GM21367 (cell line): ENCODE measurements around the gene ATP5PF.
"Not testable (repeated sequence)": the region's sequence is repeated elsewhere in the genome, so short reads cannot be mapped to it uniquely, and the experiment has no call there.

Experiments used
- ATAC-seq: cut with Tn5 transposase; IDR thresholded peaks from one replicate; pipeline ENCODE4 v1.9.1; 2021; ENCODE audit not compliant: unreplicated experiment

ATP5PF gene

DNA sequence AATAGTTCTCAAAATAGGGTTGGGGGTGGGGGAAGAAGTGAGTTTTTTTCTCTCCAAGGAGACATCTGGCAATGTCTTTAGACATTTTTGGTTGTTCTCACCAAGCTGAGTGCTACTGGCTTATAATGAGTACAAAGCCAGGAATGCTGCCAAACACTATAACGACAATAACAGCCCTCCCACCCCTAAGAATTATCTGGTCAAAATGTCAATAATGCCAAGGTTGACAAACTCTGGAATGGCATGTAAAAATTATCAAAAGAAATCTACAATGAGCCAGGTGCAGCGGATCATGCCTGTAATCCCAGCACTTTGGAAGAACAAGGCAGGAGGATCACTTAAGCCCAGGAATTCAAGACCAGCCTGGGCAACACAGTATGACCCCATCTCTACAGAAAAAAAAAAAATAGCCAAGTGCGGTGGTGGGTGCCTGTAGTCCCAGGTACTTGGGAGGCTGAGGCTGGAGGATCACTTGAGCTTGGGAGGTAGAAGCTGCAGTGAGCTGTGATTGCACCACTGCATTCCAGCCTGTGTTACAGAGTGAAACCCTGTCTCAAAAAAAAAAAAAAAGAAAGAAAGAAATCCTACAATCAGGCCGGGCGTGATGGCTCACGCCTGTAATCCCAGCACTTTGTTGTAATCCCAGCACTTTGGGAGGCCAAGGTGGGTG lies 2.5 kb downstream of the ATP5PF start:
- no peak for ATAC-seq

DNA sequence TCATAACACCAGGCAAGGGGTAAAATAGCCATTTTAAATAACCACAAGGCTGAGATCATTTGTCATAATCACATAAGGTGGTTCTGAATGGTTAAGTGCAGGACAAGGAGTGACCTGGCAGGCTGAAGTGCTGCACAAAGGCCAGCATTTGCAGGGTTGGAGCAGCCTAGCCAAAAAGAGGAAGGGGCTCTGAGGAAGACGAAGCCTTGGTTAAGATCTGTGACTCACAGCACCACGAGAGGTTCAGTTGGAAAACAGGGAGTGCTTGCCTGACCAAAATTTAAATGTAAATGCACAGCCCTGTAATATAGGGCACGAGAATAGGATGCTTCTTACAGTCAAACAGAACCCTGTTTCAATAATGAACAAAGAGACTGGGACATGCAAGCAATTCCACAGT lies 12.1 kb downstream of the ATP5PF start:
- no peak for ATAC-seq

DNA sequence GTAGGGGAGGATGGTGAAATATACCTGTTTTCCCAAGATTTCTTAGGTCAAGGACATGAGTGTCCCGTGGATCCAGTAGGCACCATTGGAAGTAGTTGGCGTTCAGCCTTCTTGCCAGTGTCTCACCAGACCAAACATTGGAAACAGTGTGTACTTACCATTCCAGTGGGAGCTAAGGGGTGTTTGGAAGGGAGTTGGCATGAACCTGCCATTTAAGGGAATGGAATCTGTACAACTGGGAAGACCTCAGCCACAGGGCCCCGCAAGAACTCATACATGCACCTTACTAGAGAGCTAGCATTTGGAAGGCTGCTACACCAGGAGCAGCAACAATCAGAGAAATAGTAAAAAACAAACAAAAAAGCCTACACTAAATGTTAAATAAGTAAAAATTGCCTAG lies 12.7 kb downstream of the ATP5PF start:
- ATAC-seq = no peak

DNA sequence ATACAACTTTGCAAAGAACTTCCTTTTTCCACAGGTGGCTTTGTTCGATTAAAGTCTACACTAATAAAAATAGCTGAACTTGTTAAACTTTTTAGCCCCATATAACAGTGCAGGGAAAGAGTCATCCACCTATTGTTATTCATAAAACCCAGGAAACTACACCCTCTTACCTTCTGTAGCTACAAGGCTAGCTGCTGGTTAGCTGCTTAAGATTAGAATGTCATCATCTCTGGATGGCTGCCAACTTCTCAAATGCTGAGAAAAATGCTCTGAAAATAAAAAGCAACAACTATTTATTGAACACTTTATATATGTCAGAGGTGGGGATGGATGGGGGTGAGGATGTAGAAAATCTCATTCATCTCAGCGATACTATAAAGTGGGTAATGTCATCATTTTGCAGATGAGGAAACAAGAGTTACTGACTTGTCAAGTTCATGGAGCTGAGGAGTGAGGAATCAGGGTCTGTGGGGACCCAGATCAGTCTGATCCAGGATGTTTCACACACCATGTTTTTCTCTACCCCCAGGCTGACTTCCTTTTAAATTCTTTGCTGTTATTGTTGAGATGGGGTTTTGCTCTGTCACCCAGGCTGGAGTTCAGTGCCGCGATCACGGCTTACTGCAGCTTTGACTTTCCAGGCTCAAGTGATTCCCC lies 17.1 kb downstream of the ATP5PF start:
- no peak for ATAC-seq

DNA sequence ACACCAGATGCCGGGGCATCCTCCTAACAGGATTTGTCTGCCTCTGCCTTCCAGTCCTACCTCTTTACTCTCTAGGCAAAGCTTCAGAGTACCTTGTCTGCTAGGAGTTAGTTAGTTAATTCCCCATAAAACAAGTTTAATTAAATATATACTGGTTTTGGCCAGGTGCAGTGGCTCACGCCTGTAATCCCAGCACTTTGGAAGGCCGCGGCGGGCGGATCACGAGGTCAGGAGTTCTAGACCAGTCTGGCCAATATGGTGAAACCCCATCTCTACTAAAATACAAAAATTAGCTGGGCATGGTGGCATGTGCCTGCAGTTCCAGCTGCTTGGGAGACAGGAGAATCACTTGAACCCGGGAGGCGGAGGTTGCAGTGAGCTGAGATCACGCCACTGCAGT lies 20.6 kb downstream of the ATP5PF start:
- not testable (repeated sequence) for ATAC-seq

DNA sequence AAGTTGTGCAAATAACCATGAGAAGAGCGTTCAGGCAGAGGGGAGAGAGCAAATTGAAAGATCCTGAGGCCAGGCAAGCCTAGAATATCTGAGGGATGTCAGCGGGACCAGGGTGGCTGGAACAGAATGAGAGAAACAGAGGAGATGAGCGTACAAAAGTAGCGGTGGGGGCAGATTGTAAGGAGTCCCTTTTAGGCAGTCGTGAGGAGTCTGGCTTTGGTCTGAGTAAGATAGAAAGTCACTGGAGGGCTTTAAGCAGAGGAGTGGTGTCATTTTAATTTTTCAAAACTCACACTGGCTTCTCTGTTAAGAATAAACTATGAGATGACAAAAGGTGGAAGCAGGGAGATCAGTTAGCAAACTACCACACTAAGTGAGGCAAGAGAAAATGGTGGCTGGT lies 24.2 kb downstream of the ATP5PF start:
- no peak for ATAC-seq

DNA sequence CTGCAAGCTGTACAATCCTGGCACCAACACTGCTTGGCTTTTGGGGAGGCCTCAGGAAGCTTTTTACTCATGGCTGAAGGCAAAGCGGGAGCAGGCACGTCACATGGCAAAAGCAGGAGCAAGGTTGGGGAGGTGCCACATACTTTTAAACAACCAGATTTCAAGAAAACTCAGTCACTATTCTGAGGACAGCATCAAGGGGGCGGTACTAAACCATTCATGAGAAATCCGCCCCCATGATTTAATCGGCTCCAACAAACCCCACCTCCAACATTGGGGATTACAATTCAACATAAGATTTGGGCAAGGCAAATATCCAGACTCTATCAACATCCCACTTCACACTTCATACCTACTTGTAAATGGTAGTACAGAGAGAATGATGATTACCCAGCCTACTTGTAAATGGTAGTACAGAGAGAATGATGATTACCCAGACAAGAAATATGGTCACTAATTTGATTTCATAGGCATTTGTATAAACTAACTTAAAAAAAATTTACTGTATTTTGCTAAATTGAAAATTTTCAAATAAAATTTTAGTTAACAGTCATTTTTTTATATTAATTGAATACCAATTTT lies 24.9 kb downstream of the ATP5PF start:
- no peak for ATAC-seq

DNA sequence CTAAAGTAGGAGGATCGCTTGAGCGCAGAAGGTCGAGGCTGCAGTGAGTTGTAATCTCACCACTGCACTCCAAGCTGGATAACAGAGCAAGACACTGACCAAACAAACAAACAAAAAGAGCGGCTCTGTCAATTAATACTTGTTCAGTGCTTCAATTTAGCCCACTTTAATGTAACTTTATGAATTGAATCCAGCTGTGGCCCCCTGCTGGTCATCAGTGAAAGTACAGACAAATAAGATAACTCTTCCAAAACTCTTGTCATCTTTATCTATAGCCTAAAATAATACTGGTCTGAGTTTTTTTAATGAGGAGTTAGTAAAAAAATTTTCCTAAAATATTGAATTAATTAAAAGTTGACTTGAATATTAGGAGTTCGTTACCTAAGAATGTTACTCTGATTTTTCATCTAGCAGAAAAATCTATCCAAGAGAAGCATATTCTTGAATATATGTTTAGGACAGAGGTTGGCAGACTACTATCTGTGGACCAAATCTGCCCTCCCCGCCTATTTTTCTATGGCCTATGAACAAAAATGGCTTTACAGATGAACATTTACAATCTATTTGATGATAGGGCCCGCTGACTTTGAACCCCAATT lies 26.1 kb downstream of the ATP5PF start:
- ATAC-seq = no peak

DNA sequence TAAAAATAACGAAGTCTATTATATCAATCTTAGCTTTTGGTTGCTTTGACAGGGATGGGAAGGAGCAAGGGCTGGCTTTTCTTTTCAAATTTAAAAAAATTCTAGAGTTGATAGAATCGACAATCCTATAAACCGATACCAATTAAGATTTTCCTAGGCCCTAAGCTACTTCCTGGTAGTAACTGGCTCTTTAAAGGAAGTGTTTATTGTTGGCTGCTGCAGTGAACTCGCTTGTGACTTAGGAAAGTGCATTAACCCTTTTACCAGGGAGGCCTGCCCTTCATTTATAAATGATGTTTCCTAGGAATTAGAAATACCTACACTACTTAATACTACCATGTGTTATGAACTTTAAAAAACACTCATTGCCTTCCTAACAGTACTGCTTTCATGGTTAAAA lies 33.2 kb downstream of the ATP5PF start:
- no peak for ATAC-seq

DNA sequence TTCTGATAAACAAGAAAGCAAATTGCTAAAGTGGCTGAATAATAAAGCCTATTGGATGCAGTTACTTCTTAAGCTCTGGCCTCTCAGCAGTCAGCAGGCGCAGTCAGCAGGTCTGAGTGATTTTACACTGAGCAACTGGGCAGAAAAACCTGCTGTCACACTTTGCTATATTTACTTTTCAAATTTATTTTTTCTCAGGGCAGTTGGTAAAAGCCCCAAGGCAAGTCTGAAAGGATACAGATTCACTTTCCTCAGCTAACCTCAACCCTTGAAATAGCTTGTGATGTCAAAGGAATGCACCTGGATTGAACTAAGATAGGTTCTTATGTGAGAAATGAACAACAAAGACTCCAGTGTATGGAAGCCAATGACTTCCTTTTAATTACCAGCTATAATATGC lies 34.0 kb downstream of the ATP5PF start:
- ATAC-seq = no peak

DNA sequence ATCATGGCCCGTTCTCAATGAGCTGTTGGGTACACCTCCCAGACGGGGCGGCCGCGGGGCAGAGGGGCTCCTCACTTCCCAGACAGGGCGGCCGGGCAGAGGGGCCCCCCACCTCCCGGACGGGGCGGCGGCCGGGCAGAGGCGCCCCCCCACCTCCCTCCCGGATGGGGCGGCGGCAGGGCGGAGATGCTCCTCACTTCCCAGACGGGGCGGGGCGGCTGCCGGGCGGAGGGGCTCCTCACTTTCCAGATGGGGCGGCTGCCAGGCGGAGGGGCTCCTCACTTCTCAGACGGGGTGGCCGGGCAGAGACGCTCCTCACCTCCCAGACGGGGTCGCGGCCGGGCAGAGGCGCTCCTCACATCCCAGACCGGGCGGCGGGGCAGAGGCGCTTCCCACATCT lies 39.2 kb downstream of the ATP5PF start:
- not testable (repeated sequence) for ATAC-seq

DNA sequence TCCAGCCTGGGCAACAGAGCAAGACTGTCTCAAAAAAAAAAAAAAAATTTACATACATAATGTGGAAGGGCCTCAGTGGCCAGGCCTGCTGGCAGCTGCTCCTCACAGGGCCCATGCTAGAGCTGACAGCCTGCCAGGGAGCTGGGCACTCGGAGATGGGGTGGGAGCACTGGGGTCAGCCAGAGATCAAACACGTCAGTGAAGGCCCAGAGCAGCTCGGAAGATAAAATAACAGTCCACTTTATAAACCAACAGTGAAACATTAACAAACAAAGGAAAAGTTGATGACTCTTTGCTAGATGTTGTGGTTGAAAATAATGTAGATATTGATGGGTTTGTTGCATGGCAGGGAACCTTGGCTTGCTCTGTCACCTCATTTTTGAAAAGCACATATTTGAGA lies 42.7 kb downstream of the ATP5PF start:
- ATAC-seq = no peak

DNA sequence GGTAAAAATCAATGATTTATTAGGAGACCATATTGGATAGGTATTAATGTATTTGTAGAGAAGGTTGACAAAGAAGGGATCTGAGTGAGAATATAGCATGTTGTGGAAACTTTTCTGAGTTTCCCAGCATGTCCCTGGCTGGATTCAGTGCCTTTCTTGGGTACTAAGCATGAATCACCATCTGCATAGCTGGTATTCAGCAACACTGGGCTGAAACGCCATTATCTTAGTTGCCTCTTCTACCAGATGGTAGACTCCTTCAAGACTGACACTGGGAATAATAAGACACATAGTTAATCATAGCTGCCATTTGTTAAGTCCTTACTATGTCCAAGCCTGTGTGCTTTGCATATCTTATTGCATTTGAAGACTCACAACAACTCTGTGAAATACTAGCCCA lies 45.5 kb downstream of the ATP5PF start:
- ATAC-seq = no peak

DNA sequence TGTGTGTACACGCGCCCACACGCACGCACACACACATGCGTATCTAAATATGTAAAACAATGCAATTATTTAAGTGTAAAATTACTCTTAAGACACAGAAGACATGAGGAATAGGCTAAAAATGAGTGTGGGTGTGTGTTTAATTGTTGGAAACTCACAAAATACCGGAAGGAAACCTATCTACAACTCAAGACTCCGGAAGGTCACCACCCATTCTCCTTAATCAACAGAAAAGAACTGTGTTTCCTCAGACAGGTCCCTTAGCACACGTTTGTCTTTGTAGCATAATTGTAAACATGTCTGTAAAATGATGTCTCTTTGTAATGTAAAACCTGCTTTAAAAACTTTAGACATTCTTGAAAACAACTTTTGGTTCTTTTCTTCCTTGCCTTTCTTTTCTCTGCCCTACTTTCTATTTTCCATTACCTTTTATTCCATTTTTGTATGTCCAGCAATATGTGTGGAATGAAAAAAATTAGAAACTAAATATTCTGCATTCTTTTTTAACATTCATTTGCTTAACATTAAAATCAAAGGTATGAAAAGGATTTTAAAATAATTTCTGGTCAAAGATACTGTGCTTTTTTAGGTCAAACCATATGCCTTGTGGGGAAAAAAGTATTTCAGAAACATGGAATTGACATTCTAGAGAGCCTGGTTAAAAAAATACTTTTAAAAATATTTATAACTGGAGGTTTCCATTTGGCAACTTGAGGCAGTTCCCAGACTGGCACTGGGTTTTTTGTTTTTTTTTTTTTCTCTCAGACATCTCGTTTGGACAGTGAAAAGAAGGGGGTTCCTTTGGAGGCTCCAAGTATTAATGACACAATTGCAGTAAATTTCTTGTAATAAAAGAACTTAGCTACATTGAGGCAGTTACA lies 46.2 kb downstream of the ATP5PF start:
- no peak for ATAC-seq

DNA sequence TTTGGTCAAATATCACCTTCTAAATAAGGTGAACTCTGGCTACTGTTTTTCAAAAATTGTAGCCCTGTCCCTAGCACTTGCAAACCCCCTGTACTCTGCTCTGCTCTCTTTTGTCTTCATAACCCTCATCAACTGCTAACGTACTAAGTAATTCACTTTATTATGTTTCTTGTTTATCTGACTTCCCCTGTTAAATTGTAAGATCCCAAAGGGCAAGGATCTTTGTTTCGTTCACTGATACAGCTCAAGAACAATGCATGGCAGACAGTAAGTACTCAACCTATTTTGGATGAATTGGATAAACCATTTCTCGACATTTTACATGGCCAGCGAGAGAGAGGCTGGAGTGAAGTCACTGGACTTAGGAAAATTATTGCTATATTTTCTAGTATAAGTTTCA lies 46.9 kb downstream of the ATP5PF start:
- no peak for ATAC-seq

DNA sequence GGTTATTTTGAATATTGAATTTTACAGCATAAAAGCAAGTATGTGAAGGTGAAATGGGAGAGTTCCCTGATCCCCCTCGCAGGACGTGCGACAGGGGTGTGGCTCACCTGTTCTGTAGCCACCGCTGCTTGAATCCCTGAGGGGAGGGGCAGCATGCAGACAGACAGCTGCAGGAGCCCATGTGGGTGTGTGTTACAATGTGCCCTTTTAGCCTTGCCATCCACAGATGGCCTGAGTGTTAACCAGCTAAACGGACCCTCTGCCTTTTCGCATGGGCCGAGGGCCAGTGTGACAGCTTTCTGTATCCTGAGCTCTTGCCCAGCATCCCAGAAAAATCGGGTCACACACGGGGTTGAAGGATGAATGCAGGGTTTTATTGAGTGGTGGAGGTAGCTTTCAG lies 52.3 kb downstream of the ATP5PF start:
- ATAC-seq = no peak

DNA sequence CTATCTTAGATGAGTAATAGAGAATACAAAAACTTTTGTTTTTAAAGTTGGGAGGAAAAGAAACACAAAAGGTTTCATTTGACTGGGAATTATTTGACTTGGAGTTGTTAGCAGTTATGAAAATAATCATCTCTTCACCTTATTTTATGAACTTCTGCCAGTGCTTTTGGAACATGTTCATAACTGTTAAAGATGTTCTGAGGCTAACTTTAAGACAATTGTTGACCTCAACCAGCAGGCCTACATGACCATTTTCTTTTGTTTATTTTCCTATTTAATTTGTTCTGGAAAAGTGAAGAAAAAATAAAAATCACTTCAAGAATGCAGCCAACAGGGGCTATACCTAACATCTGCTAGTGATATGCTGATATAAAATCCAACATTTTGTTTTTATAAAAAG lies 58.3 kb downstream of the ATP5PF start:
- no peak for ATAC-seq
